Posterior cingulate gyrus (tissue), 11 donors: ENCODE data around the gene MINDY4.

Experiments
- DNase-seq, 10 donors: peaks; one replicate each; pipeline versions ENCODE4 v3.0.0 to v3.0.0-alpha.2; 2020 to 2021; ENCODE audit warnings: mixed read lengths in 3 of 10
- intact Hi-C: fragments of 100-400 bp; cut with DNase I; formaldehyde crosslinking; loops from one replicate; pipeline ENCODE4 v1.15.1; 2023

MINDY4 gene

DNA sequence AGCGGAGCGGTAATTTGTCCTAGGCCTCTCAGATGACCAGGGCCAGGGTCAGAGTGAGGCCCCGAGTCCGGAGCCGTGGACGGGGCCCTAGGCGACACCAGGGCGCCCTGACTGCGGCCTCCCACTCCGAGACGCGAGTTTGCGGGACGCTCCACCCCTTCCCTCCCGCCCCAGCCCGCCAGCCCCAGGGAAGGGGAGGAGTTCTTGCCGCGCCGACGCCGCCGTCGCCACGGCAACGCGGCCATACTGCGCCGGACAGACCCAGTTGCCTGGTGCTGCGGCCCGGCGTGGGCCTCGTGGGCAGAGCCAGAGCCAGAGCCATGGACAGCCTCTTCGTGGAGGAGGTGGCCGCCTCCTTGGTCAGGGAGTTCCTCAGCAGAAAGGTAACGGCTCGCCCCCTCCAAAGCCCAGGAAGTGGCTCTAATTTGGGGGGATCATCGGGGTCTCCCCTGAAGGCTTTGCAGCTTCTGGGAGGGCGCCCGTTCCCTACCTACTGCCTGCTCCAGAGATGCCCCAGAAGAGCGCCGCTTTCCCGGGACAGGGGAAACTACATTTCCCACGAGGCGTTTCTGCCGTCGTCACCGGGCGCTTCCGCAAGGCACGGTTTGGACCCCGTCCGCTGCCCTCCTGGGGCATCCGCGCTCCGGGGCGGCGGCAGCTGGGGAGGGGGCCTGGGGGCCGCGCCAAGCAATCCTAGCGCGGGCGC is at the start of gene MINDY4:
MINDY4 (plus strand) TSS at position 244 of the 706 bp plus-strand sequence; CDS start at position 321, 77 bp downstream.
- intact Hi-C loops, result no loop called here
- DNase-seq, result peak; percentile 53 to 96 (median 76)

DNA sequence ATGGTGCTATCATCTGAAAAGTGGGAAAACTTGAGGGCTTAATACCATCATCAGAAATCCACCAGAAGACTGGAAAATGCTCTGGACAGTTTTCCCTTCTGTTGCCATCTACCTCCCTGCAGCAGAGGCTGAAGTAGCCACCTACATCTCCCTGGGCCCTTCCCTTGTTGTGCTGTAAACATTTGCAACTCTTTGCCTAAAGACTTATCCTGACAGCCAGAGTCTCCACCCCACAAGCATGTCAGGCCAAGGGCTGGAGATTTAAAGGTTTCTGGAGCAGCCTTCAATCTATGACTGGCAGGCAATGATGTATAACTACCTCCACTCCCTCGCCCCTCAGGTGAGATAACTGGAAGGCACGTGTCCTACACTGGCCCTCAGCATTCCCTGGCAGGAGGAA is 49.0 kb upstream of the MINDY4 start:
- peak in 2 of 10 donors; percentile 6 to 28 for DNase-seq
- intact Hi-C loops, result no loop called here

DNA sequence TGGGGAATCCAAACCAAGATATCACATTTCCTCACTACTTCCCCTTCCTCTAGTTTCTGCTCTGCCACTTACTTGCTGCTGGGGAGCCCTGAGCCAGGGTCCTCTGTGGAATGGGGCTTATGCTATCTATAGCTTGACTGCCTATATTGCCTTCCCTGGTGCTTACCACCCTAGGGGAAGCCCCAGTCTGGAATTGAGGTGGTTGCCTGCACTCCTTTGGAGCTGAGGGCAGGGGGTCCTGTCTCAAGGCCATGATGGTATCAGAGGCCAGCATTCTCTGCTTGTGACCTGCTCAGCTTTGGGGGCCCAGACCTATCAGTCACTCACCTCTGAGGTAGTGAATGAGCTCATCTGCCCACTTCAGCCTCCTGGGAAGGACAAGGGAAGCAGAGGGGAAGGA is 48.5 kb upstream of the MINDY4 start:
- intact Hi-C loops, result no loop called here

DNA sequence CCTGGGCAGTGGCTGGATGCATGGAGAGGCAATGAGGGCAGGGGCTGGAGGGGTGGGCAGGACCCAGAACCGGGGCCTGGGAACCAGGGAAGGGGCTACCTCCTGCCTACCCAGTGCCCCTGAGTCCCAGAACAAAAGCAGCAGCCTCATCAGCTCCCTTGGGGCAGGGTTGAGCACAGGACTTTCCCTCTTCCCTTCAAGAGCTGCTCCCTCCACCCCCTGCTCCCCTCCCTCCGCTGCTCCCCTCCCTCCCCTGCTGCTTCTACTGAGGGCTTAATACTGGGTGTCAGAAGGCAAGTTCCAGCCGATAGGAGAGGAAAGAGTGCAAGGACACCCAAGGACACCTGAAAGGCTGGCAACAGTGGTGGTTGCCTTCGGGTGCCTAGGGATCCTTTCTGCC is 47.4 kb upstream of the MINDY4 start:
- DNase-seq, result peak in 2 of 10 donors; percentile 20 to 36

More for the DNA sequence above, 48.5 kb upstream of the MINDY4 start:
- DNase-seq, result peak in 2 of 10 donors; percentile 11 to 59

DNA sequence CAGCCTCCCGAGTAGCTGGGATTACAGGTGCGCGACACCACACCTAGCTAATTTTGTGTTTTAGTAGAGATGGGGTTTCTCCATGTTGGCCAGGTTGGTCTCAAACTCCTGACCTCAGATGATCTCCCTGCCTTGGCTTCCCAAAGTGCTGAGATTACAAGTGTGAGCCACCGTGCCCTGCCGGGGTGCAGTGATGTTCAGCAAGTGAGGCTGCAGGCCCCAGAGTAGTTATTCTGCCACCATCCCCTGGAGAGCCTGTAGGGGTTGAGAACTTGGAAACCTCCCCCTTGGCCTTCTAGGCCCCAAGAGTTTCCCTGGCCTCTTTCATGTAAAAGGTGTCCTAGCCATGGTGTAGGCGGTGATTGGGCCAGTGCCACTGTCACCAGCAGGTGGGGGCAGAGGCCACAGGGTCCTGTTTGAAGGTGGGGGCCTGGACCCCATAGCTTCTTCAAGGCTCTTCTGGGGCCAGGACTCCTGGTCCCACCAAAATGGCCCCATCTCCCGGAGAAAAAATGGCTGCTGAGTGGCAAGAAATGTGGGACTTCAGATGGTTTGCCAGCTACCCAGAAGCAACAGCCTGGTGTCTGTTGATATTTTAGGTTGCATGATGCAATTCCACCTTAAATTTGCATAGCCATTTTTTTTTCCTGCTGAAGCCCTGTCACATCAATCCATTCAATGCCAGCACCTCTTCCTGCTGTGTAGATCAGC is 44.8 kb upstream of the MINDY4 start:
- DNase-seq, result peak in 2 of 10 donors; percentile 52 to 78
- intact Hi-C loops, result no loop called here

More for the DNA sequence above, 47.4 kb upstream of the MINDY4 start:
- intact Hi-C loops, result no loop called here

DNA sequence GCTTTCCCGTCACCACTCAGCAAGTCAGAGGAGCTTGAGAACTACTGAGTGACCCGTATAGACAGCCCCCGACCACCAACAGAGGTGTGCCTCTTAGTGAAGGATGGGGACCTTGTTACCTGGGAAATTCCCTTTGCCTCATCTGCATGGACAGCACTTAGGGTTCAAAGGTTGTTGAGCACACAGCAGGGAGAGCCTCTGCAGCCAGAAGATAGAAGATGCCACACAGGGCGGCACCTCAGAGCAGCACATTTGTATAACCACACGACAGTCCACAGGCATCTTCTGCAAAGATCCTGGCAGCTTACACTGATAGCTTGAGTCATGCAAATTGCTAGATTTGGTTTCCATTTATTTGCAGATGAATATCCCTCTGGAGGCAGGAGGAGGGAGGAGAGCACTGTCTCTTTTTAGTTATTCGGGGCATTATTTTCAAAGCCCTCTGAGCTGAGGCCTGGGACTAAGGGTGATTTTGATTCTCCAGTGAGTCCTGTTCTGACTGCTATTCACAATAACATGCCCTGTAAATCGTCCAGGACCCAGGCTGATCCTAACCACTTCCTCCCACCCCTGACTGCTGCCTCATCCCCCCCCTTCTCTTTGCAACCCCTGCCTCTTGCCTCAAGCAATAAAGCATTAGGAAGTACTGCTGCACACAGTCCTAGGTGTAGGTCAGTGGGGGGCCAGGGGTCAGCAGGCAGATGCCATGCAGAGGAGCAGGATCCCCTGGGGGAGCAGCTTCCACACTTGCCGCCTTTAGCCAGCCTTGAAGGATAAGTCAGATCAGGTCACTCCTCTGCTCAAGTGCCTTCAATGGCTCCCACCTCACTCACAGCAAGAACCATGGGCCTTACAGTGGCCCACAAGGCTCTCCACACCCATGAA is 43.9 kb upstream of the MINDY4 start:
- DNase-seq, result peak in 2 of 10 donors; percentile 33 to 58
- intact Hi-C loops, result no loop called here

DNA sequence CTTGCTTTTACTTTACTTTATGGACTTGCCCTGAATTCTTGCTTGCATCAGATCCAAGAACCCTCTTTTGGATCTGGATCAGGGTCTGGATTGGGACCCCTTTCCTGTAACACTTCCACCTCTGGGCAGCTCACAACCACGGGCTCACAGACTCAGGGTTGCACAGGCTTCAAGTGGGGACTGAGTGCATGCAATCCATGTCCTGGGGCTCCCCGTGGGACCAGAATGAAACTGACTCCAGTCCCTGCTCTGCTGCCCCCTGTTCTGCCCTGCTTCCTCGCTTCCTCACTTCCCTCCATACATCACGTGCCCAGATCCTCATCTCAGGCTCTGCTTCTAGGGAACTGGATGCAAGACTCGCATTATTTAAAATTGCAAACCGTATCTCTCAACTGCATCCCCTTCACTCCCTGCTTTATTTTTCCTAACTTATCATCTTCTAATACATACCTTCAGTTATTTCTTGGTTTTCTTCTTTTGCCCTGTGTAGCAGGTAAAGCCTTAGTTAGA is 42.6 kb upstream of the MINDY4 start:
- intact Hi-C loops, result no loop called here
- peak in 2 of 10 donors; percentile 29 to 61 for DNase-seq

DNA sequence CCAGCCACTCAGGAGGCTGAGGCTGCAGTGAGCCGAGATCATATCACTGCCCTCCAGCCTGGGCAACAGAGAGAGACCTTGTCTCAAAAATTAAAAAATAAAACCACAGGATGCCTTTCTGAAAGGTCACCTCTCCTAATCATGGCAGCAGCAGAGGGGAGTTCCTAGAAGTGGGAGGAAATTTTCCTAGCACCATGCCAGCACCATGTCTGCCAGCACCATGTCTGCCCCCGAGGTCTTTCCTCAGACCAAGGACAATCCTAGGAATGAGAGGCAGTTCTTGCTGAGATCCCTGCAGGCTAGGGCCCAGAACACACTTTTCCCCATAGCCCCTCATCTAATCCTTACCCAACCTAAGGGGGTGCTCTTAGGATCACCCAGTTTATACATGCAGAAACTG is 41.6 kb upstream of the MINDY4 start:
- DNase-seq, result peak in 2 of 10 donors; percentile 29 to 41
- intact Hi-C loops, result no loop called here

DNA sequence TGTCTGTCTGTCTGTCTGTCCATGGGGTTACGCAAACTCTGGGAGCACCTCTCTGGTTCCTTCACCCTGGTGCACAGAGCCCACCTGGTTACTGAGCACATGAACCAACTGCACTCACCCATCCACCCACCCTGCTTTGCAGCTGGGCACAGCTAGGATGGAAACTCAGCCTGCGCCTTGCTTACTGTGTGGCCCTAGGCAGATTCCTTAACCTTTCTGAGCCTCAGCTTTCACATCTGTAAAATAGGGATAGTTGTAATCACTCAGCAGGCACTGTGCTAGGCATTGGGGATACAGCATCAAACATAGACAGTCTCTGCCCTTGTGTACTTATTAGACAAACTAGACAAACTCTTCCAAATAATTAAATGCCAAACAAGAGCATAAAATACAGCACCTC is 41.1 kb upstream of the MINDY4 start:
- DNase-seq, result peak in 2 of 10 donors; percentile 38 to 58
- intact Hi-C loops, result no loop called here

DNA sequence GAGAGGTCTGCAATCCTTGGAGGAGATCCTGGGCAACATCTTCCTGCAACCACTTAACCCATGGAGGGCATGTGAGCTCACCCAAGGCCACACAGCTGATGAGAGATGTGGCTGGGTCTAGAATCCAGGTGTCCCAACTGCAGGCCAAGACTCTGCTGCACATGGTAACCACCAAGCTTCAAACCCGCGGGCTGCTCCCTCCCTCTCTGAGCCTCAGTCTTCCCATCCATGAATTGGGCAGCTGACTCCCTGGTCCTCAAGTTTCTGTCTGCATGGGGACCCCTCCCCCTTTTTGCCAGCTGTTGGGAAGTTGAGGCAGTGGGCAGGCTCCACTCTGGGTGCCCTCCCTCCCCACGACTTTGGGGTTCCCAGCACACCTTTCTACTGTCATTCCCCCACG is 40.2 kb upstream of the MINDY4 start:
- intact Hi-C loops, result no loop called here
- peak in 2 of 10 donors; percentile 22 to 59 for DNase-seq

DNA sequence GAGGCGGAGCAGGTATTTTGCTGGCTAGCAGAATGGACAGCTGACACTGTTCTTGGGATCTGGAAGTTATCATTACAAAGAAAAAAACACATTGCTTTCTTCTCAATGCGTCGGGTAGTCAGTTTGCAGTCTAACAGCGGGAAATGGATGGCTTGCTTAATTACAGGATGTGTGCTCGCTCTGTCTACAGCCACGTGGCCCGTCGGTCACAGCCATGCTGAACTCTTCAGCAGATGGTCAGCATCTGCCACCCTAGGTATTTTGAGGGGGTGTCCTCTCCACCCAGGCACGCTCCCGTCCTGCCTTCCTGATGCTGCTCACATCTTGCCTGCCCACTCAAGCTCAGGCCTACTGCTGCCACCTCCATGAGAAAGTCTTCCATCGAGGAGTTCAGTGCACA is 39.6 kb upstream of the MINDY4 start:
- DNase-seq, result peak in 2 of 10 donors; percentile 55 to 76
- intact Hi-C loops, result no loop called here

DNA sequence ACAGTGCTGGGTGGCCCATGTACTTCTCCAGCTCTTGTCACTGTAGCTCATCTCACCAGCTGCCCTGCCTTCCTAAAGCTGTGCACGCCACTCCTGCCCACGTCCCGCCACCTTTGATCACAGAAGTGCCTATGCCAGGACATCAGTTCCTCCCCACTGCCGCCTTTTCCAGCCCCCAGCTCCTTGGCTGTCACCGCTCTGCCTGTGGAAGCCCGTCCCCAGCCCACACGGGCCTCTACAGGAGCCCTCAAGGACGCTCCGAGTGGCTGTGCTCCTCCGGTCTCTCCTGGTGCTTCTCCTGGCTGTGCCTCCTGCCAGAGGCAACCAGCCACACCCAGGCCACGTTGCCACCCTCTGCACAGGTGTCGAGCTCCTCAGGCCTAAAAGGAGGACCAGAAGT is 38.6 kb upstream of the MINDY4 start:
- intact Hi-C loops, result no loop called here
- peak in 2 of 10 donors; percentile 47 to 67 for DNase-seq

DNA sequence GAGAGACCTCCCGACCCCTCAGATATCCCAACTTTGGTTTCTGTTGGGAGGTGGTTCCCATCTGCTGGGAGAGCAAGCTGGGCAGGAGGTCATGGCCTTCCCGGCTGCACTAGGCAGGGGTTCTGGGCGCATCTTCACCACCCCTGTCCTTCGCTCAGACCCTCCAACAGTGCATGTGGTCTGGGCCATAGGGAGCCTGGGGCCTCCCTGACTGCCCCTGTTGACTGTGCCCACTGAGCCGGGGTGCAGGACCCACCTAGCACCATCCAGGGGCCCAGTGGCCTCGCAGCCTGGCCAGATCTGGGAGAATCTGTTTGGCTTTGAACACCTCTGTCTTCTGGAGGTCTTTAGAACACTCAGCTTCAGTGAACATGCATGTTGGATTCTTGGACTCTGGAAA is 38.0 kb upstream of the MINDY4 start:
- intact Hi-C loops, result no loop called here
- DNase-seq, result peak in 2 of 10 donors; percentile 42 to 46

DNA sequence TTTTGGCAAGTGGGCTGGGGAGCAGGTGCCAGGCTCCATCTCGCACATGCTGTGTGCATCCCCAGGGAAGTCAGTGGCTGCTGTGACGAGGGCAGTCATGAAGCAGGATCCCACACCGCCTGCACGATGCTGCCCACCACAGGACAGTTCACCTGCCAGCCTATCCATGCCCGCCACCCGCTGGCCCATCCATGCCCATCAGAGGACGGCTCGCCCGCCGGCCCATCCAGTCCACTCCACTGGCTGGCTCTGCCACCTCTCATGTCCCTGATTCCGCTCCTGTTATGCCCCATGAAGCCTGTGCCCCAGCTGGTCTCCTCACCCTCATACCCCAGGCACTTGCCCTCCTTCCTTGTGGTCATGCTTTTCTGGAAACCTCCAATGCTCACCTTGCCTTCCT is 37.5 kb upstream of the MINDY4 start:
- intact Hi-C loops, result no loop called here
- peak in 2 of 10 donors; percentile 67 to 69 for DNase-seq

DNA sequence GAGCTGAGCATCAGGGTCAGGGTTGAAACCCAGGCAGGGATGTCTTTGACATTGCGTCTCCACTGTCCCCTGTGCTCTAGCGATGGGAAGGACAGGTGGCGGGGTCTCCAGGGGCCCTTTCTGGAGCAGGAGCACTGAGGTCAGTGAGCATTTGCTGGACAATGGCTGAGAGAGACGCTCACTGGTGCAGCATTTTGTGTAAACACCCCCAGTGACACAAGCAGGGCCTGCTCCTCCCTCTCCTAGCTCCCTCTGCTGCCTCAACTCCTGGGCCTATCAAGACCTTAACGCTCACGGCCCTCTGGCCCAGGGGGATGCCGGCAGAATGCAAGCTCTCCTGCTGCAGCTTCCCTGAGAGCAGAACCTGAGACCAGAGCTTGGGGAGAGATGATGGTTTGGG is 36.7 kb upstream of the MINDY4 start:
- intact Hi-C loops, result no loop called here
- DNase-seq, result peak in 2 of 10 donors; percentile 39 to 61

DNA sequence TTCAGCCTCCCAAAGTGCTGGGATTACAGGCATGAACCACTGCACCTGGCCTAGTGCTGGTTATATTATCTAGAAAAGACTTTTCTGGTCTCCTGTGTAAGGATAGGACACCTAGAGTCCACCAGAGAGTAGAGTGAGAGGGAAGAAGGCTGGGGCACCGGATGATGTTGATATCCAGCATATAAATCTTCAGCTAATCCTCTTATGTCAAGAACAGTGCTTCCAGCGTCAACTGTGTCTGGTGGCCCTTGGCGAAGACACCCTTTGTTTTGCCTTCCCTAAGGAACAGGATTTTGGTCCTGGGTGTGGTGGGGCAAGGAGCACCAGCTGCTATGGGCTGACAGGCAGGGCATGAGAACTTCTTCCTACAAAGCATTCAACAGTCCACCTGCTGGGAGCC is 35.6 kb upstream of the MINDY4 start:
- intact Hi-C loops, result no loop called here
- peak in 1 of 10 donors; percentile 25 for DNase-seq

DNA sequence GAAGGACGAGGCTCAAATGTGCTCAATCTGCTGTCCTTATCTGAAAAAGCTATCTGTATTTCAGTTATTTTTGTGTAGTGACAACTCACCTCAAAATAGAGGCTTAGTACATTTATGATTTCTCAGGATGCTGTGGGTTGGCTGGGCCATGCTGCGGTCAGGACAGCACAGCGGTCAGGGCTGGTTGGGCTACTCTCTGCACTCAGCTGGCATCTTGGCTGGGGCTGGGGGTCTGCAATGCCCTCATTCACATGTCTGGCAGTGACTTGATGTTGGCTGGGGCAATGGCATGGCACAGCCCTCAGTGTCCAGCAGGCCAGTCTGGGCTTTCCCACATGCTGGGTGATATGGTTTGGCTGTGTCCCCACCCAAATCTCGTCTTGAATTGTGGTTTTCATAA is 34.9 kb upstream of the MINDY4 start:
- peak in 1 of 10 donors; percentile 56 for DNase-seq
- intact Hi-C loops, result no loop called here

DNA sequence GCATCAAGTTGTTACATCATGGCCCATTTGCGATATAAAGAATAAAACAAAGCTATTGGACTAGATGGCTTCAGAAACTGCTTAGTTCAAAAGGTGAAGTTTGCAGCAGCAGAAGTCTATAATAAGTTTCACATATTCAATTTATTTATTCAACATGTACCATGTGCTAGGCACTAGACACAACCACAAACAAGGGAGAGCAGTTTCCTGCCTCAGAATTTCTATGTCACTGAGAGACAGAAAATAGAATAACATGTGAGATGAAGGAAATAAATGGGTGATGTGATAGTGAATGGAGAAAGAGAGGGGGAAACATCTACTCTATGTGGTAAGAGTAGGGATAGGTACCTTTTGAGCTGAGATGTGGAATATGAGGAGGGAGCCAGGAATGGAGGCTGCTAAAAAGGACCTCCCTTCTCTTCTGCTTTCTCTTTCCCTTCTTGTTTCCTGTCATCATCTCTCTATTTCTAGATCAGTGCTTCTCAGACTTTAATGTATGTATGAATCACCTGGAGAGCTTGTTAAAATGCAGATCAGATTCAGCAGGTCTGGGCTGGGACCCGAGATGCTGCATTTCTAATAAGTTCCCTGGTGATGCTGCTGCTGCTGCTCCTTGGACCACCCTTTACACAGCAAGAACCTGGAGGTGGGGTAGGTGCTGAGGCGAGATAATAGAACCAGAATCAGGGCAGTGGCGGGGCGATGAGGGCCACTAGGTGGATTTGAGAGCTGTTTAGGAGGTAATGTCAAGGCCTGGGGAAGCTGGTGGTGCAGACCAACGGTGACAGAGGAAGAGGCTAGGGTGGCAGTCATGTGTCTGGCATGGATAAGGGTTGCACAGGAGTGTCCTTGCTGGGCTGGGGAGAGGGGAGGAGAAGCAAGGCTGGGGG is 32.9 kb upstream of the MINDY4 start:
- intact Hi-C loops, result no loop called here
- no peak for DNase-seq

DNA sequence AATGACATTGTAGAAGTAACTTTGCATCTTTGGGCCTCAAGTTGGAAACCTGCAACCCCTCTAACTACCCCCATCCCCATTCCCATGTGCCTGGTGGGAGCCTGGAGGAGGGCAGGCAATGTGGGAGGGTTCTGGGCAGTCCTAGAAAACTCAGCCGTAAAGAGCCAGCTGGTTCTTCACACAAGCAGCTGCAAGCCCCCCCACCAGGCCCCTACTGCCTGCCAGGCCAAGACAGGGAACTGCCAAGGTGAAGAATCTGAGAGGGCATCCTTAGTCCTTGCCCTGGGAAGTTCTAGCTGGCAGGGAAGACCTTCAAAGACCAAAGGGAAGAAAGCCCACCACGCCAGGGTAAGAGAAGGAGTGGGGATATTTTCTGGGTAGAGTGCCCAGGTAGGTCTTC is 31.5 kb upstream of the MINDY4 start:
- DNase-seq, result no peak
- intact Hi-C loops, result loop anchor here (10.0 kb wide), 1 partner anchor 115 kb away; no protein-coding TSS in a partner anchor
